Measurements from ENCODE around the gene BBIP1. TPM values are rescaled to one million over a fixed set of nuclear protein-coding genes. Genes with fewer than 3 reads are reported as not detected.

The BBIP1 gene
- total and polyA plus RNA-seq, 9 of the 15 experiments (the other 6 are each of a cell fraction or from before 2014, with no cell fraction given), result 5.2 to 31.0 (median 19.4) TPM

- TF ChIP-seq RREB1 (CRISPR knock-in tag; IDR thresholded peaks at IDR 0.05) (no peak), SLC30A9 (CRISPR knock-in tag; IDR thresholded peaks at IDR 0.05) (no peak), TEAD2 (tag; IDR thresholded peaks at IDR 0.05) (no peak), RFX1 (IDR thresholded peaks at IDR 0.05) (no peak), CHD4 (IDR thresholded peaks at IDR 0.05; ENCODE audit: insufficient read depth, insufficient replicate concordance, low read depth, low read length, poor library complexity, severe bottlenecking) (no peak), RNF2 (IDR thresholded peaks at IDR 0.05) (no peak), POLR2AphosphoS5 (IDR thresholded peaks at IDR 0.05; ENCODE audit: control insufficient read depth, insufficient read depth, low read depth, low read length) (no peak), OTX1 (CRISPR knock-in tag; IDR thresholded peaks at IDR 0.05) (no peak), PBX2 (CRISPR knock-in tag; IDR thresholded peaks at IDR 0.05; ENCODE audit: low read depth) (no peak), PBX2 (tag; conservative IDR thresholded peaks at IDR 0.05; ENCODE audit: low read depth) (peak; percentile 58), ARID3A (IDR thresholded peaks at IDR 0.05; ENCODE audit: borderline replicate concordance, low read depth, low read length) (no peak), ZBTB33 (CRISPR knock-in tag; IDR thresholded peaks at IDR 0.05) (no peak), PYGO2 (tag; IDR thresholded peaks at IDR 0.05) (no peak)
Measured at GRCh38 chr10:110916554-110917346, 2.2 kb downstream of the BBIP1 start (continued).

Data from K562 (cell line).